ENCODE results near the gene NT5C2. TPM values are rescaled to one million over a fixed set of nuclear protein-coding genes. Genes with fewer than 3 reads are reported as not detected.

The NT5C2 gene
- total and polyA plus RNA-seq, 8 donors: 19.4 to 45.0 (median 26.4) TPM

DNA sequence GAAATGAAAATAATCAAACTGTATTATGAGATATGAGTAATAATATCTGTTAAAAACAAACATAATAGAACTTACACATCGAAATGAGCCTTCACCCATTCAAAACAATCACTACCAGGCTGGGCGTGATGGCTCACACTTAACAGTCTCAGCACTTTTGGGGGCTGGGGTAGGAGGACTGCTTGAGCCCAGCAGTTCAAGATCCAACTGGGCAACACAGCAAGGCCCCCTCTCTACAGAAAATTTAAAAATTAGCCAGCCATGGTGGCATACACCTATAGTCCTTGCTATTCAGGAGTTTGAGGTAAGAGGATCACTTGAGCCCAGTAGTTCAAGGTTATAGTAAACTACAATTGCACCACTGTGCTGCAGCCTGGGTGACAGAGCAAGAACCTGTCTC, 75.8 kb downstream of the NT5C2 start:
- 90 to 100% methylated on average over 2 of the region's 2 CpGs for WGBS, 2 donors
- H3K4me3 ChIP-seq: no peak overlapping the region
- TF ChIP-seq CTCF (IDR thresholded peaks at IDR 0.05): no peak
- intact Hi-C loops (cut with DNase I): no loop called here
- no peaks in the 10 kb centered on the region for H3K27me3 ChIP-seq
- no peak overlapping the region for H3K27ac ChIP-seq
- no peaks in the 10 kb centered on the region for H3K36me3 ChIP-seq
- no peak for ATAC-seq
- H3K4me1 ChIP-seq: peaks cover under 1 to 8% (median under 1%) of the 10 kb centered on the region in 3 donors
- DNase-seq: no peak
- no peak for FAIRE-seq
- no peaks in the 10 kb centered on the region for H3K9me3 ChIP-seq

GRCh38 chr10:103114876-103115275, 78.2 kb downstream of the NT5C2 start:
- Histone ChIP-seq H3K4me1 (peaks cover 6 to 12% (median 8%) of the 10 kb centered on the region in 3 donors), H3K9me3 (no peaks in the 10 kb centered on the region), H3K4me3 (no peak overlapping the region), H3K36me3 (no peaks in the 10 kb centered on the region), H3K27me3 (no peaks in the 10 kb centered on the region), H3K27ac (no peak overlapping the region)
- ATAC-seq: peak in 1 of 4 donors; percentile 12
- no peak for TF ChIP-seq CTCF (IDR thresholded peaks at IDR 0.05)
- WGBS, 2 donors: 91 to 92% methylated on average over 6 of the region's 6 CpGs
- DNase-seq: no peak
- intact Hi-C loops (cut with DNase I): no loop called here
- no peak for FAIRE-seq

- Histone ChIP-seq H3K27me3 (no peaks in the 10 kb centered on the region), H3K27ac (no peak overlapping the region), H3K4me1 (peaks cover 6 to 12% (median 8%) of the 10 kb centered on the region in 3 donors), H3K4me3 (no peak overlapping the region), H3K9me3 (no peaks in the 10 kb centered on the region), H3K36me3 (no peaks in the 10 kb centered on the region)
- ATAC-seq (no peak), DNase-seq (no peak), FAIRE-seq (no peak)
- 63 to 66% methylated on average over 4 of the region's 4 CpGs for WGBS, 2 donors
- intact Hi-C loops (cut with DNase I): no loop called here
- TF ChIP-seq CTCF (IDR thresholded peaks at IDR 0.05): no peak
Measured at GRCh38 chr10:103111918-103112877, 80.9 kb downstream of the NT5C2 start.

DNA sequence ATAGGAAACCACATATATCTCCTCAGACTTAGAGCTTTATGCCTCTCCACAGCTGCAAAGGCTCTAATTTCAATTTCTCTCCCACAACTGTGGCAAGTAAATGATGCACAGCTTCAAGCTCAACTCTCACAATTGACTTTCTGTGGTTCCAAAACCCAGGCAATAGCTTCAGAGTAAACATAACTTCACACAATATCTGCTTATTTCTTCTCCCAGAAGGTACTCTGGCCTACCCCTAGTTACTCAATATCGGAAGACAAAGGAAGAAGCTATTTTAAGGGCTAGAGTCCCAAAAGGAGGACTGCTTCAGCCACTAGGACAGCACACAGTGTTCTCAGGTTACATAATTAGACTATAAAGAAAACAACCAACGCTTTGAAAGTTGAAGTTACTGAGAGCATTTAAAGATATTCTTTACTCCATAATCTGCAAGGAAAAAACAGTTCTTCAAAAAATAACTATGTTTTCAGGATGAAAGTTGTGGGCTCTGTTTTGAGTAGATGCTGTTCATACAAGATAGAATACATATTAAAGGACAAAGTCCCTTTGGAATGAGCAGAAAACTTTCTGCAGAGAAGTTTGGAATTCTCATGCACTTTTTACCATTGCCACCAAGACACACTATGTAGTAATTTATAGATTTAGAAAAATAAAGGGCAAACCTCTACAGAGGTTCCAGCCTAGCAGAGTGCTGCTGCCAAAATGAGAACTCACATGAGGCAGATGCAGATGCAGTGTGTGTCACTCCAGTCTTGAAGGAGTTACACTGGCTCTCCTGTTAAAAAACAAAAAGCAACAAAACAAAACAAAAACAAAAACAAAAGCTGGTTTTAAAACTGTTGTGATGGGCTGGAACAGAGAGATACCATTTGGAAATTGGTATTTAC, 81.8 kb downstream of the NT5C2 start:
- no peak overlapping the region for H3K4me3 ChIP-seq
- H3K4me1 ChIP-seq: peaks cover 6 to 12% (median 8%) of the 10 kb centered on the region in 3 donors
- ATAC-seq (peak in 2 of 4 donors; percentile 52 to 58), FAIRE-seq (no peak), DNase-seq (no peak)
- H3K36me3 ChIP-seq: peaks cover 0 to 4% (median 0%) of the 10 kb centered on the region in 3 donors
- 26 to 36% methylated on average over 2 of the region's 2 CpGs for WGBS, 2 donors
- no peak for TF ChIP-seq CTCF (IDR thresholded peaks at IDR 0.05)
- intact Hi-C loops (cut with DNase I): no loop called here
- no peaks in the 10 kb centered on the region for H3K9me3 ChIP-seq
- no peak overlapping the region for H3K27ac ChIP-seq
- H3K27me3 ChIP-seq: no peaks in the 10 kb centered on the region

Data from pancreas (tissue), 10 donors.